ENCODE results near the gene TMPRSS13.

Gene TMPRSS13

GRCh38 chr11:117862753-117863152 is 66.4 kb downstream of the TMPRSS13 start (continued):
- TF ChIP-seq CSRNP3 (CRISPR knock-in tag; IDR thresholded peaks at IDR 0.05) (no peak), ZFP3 (CRISPR knock-in tag; IDR thresholded peaks at IDR 0.05) (no peak), ZNF70 (CRISPR knock-in tag; IDR thresholded peaks at IDR 0.05) (no peak)

DNA sequence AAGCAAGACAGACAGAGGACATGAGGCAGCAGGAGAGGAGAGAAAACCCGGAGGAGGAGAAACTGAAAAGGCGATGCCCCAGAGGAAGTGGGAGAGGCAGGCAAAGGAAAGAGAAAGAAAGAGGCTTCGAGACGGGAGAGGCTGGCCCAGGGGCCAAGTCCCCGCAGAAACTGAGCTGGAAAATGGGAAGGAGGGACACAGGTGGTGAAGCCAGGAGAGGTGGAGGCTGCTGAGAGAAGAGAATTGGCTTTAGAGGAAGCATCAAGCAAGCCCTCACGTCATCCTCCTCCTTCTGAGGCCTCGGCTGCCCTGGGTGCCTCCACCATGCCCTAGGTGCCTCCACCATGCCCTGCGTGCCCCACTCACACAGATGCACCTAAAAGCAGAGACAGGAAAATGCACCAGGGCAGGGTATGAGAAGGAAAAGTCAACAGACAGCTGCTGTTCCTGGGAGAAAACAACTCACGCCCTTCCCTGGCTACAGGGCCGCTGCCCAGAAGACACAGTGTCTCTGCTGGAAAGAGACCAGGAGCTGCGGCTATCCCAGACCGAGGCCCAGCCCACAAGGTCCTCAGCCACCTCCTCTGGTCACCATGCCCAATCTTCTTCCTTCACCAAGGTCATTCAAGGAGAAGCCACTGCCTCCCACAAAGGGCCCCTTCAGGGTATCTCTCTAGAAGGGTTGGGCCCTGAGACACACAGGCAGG is 67.0 kb downstream of the TMPRSS13 start:
- TF ChIP-seq SNAI2 (CRISPR knock-in tag; IDR thresholded peaks at IDR 0.05) (no peak), ZC3H10 (CRISPR knock-in tag; IDR thresholded peaks at IDR 0.05) (no peak), ISL1 (CRISPR knock-in tag; IDR thresholded peaks at IDR 0.05) (no peak), ZNF70 (CRISPR knock-in tag; IDR thresholded peaks at IDR 0.05) (no peak), ZNF8 (CRISPR knock-in tag; IDR thresholded peaks at IDR 0.05) (no peak), TSHZ2 (CRISPR knock-in tag; IDR thresholded peaks at IDR 0.05) (no peak), ZNF565 (CRISPR knock-in tag; conservative IDR thresholded peaks at IDR 0.05; ENCODE audit: low read depth) (no peak), ARNTL (CRISPR knock-in tag; IDR thresholded peaks at IDR 0.05; ENCODE audit: borderline replicate concordance, low read depth) (no peak), BACH2 (CRISPR knock-in tag; IDR thresholded peaks at IDR 0.05; ENCODE audit: borderline replicate concordance) (no peak), ZFP3 (CRISPR knock-in tag; IDR thresholded peaks at IDR 0.05) (no peak), RARB (CRISPR knock-in tag; IDR thresholded peaks at IDR 0.05) (no peak), ZFP30 (CRISPR knock-in tag; IDR thresholded peaks at IDR 0.05) (no peak), CREB5 (CRISPR knock-in tag; IDR thresholded peaks at IDR 0.05; ENCODE audit: low read depth) (no peak), OSR1 (CRISPR knock-in tag; IDR thresholded peaks at IDR 0.05) (no peak)
- no peak for ATAC-seq

DNA sequence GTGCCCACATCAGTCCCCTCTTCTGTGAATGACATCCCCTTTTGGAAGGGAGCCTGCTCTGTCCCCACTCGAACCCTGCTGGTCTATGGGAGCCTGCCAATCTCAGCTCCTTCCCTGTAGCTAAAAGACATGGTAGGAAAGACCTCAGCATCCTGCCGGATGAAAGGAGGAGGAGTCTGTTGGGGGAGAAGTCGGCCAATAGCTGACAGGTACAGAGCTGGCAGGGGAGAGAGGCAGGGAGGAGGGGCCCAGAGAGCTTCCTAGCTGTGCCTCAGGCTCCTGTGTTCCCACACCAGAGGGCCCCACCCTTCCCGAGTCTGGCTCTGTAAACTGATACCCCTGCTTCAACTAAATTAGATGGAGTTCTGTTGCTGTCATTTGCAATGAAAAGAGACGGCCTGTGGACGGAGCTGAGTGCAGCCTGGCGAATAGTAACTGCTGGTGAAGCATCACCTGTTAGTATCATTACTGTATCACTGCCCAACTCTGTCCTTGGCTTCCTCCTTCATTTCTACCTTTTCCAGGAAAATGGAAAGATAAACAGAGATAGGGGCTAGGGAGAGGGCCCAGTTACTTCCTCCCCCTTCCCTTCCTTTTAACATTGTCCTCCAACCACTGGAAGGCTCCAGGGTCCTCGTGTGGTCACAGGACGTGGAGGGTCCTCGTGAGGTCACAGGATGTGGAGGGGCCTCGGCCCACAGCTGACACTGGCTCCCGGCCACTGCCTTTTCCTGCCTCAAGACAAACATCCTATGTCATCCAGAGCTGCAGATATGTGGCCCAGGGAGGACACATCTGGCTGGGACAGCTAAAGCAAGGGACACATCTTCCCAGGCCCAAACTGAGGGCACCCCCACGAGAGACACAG is 67.8 kb downstream of the TMPRSS13 start:
- peak; percentile 59 for ATAC-seq
- TF ChIP-seq ZNF70 (CRISPR knock-in tag; IDR thresholded peaks at IDR 0.05) (peak; percentile 93), POU6F1 (CRISPR knock-in tag; IDR thresholded peaks at IDR 0.05; ENCODE audit: borderline replicate concordance, low read depth) (no peak), ESRRG (CRISPR knock-in tag; IDR thresholded peaks at IDR 0.05) (no peak), GLIS3 (CRISPR knock-in tag; IDR thresholded peaks at IDR 0.05) (no peak), PATZ1 (CRISPR knock-in tag; IDR thresholded peaks at IDR 0.05; ENCODE audit: borderline replicate concordance) (no peak)

Data from SK-N-SH treated with all-trans-retinoic acid at 6 μM for 48 hours (cell line).